ENCODE measurements around the gene ZNF442.
"Not testable (repeated sequence)": the region's sequence is repeated elsewhere in the genome, so short reads cannot be mapped to it uniquely, and the experiment has no call there.

ZNF442 gene

GRCh38 chr19:12365236-12366162 is at the start of gene ZNF442:
Gene ZNF442 (minus strand): TSS chr19:12365683. CDS start chr19:12363631, 2,052 bp downstream.
- DNase-seq (ENCODE audit: low read depth, low spot score), result peak; percentile 98
- peak within 1 kb of the TSS; percentile 91 for H3K9ac ChIP-seq (ENCODE audit: insufficient read length, low read depth)
- H3K4me1 ChIP-seq (ENCODE audit: insufficient read depth, insufficient read length), result no peaks in the 10 kb centered on the region
- H3K36me3 ChIP-seq (ENCODE audit: insufficient read depth, insufficient read length, low read length), result peaks cover 7% of the 10 kb centered on the region
- peaks cover 29% of the 10 kb centered on the region; the same call in 1 of the 2 replicates for H3K9me3 ChIP-seq (ENCODE audit: insufficient read depth, low read length)
- no peak for TF ChIP-seq SUZ12 (IDR thresholded peaks at IDR 0.05; ENCODE audit: extremely low read depth, insufficient read depth, insufficient read length)
- TF ChIP-seq ZNF274 (IDR thresholded peaks at IDR 0.05; ENCODE audit: low read depth, low read length), result no peak
- TF ChIP-seq YY1 (IDR thresholded peaks at IDR 0.05; ENCODE audit: insufficient read depth, insufficient read length), result no peak
- peaks cover 3% of the 10 kb centered on the region for H3K27me3 ChIP-seq (ENCODE audit: insufficient read depth, insufficient read length)
- H3K4me3 ChIP-seq (ENCODE audit: insufficient read length, low read depth), result peak within 1 kb of the TSS; percentile 91

GRCh38 chr19:12411893-12412292 is 46.4 kb upstream of the ZNF442 start:
- Histone ChIP-seq H3K4me1 (ENCODE audit: insufficient read depth, insufficient read length) (no peaks in the 10 kb centered on the region), H3K9ac (ENCODE audit: insufficient read length, low read depth) (no peak overlapping the region), H3K9me3 (ENCODE audit: insufficient read depth, low read length) (peaks cover 6% of the 10 kb centered on the region; the same call in 1 of the 2 replicates), H3K4me3 (ENCODE audit: insufficient read length, low read depth) (no peak overlapping the region), H3K27me3 (ENCODE audit: insufficient read depth, insufficient read length) (no peaks in the 10 kb centered on the region), H3K36me3 (ENCODE audit: insufficient read depth, insufficient read length, low read length) (no peaks in the 10 kb centered on the region)
- DNase-seq (ENCODE audit: low read depth, low spot score), result no peak
- no peak for TF ChIP-seq SUZ12 (IDR thresholded peaks at IDR 0.05; ENCODE audit: extremely low read depth, insufficient read depth, insufficient read length)
- TF ChIP-seq YY1 (IDR thresholded peaks at IDR 0.05; ENCODE audit: insufficient read depth, insufficient read length), result no peak
- no peak for TF ChIP-seq ZNF274 (IDR thresholded peaks at IDR 0.05; ENCODE audit: low read depth, low read length)

- DNase-seq (ENCODE audit: low read depth, low spot score), result peak; percentile 90
- Histone ChIP-seq H3K27me3 (ENCODE audit: insufficient read depth, insufficient read length) (no peaks in the 10 kb centered on the region), H3K9ac (ENCODE audit: insufficient read length, low read depth) (peak within 1 kb of the TSS; percentile 89), H3K9me3 (ENCODE audit: insufficient read depth, low read length) (no peaks in the 10 kb centered on the region), H3K4me3 (ENCODE audit: insufficient read length, low read depth) (peak within 1 kb of the TSS; percentile 89), H3K36me3 (ENCODE audit: insufficient read depth, insufficient read length, low read length) (no peaks in the 10 kb centered on the region), H3K4me1 (ENCODE audit: insufficient read depth, insufficient read length) (no peaks in the 10 kb centered on the region)
- no peak for TF ChIP-seq YY1 (IDR thresholded peaks at IDR 0.05; ENCODE audit: insufficient read depth, insufficient read length)
- TF ChIP-seq ZNF274 (IDR thresholded peaks at IDR 0.05; ENCODE audit: low read depth, low read length), result no peak
- no peak for TF ChIP-seq SUZ12 (IDR thresholded peaks at IDR 0.05; ENCODE audit: extremely low read depth, insufficient read depth, insufficient read length)
Observed at GRCh38 chr19:12400633-12401502, 35.4 kb upstream of the ZNF442 start, which contains the start of gene ZNF799. Gene ZNF799 (minus strand): TSS chr19:12401271. CDS start chr19:12401070, 201 bp downstream.

- H3K4me3 ChIP-seq (ENCODE audit: insufficient read length, low read depth), result peak overlapping the region; percentile 89
- peak overlapping the region; percentile 89 for H3K9ac ChIP-seq (ENCODE audit: insufficient read length, low read depth)
- not testable (repeated sequence) for H3K4me1 ChIP-seq (ENCODE audit: insufficient read depth, insufficient read length); H3K36me3 ChIP-seq (ENCODE audit: insufficient read depth, insufficient read length, low read length); H3K27me3 ChIP-seq (ENCODE audit: insufficient read depth, insufficient read length); H3K9me3 ChIP-seq (ENCODE audit: insufficient read depth, low read length)
- peak; percentile 25 for DNase-seq (ENCODE audit: low read depth, low spot score)
Observed at GRCh38 chr19:12399901-12400632, 34.6 kb upstream of the ZNF442 start.

- H3K4me3 ChIP-seq (ENCODE audit: insufficient read length, low read depth); DNase-seq (ENCODE audit: low read depth, low spot score); H3K27me3 ChIP-seq (ENCODE audit: insufficient read depth, insufficient read length); H3K9ac ChIP-seq (ENCODE audit: insufficient read length, low read depth); H3K4me1 ChIP-seq (ENCODE audit: insufficient read depth, insufficient read length): not testable (repeated sequence)
- Histone ChIP-seq H3K36me3 (ENCODE audit: insufficient read depth, insufficient read length, low read length) (peaks cover 33% of the 10 kb centered on the region), H3K9me3 (ENCODE audit: insufficient read depth, low read length) (peaks cover 47% of the 10 kb centered on the region)
- 0 out of 2 replicates have a peak, but pooled peaks have one; percentile 39 for TF ChIP-seq ZNF274 (IDR thresholded peaks at IDR 0.05; ENCODE audit: low read depth, low read length)
Observed at GRCh38 chr19:12391148-12391547, 25.7 kb upstream of the ZNF442 start.

- not testable (repeated sequence) for DNase-seq (ENCODE audit: low read depth, low spot score); H3K9ac ChIP-seq (ENCODE audit: insufficient read length, low read depth); H3K27me3 ChIP-seq (ENCODE audit: insufficient read depth, insufficient read length); H3K4me3 ChIP-seq (ENCODE audit: insufficient read length, low read depth); H3K4me1 ChIP-seq (ENCODE audit: insufficient read depth, insufficient read length)
- peaks cover 23% of the 10 kb centered on the region for H3K36me3 ChIP-seq (ENCODE audit: insufficient read depth, insufficient read length, low read length)
- H3K9me3 ChIP-seq (ENCODE audit: insufficient read depth, low read length), result peaks cover 33% of the 10 kb centered on the region
Observed at GRCh38 chr19:12386365-12386764, 20.9 kb upstream of the ZNF442 start.

- Histone ChIP-seq H3K27me3 (ENCODE audit: insufficient read depth, insufficient read length) (no peaks in the 10 kb centered on the region), H3K9me3 (ENCODE audit: insufficient read depth, low read length) (peaks cover 49% of the 10 kb centered on the region), H3K36me3 (ENCODE audit: insufficient read depth, insufficient read length, low read length) (peaks cover 5% of the 10 kb centered on the region), H3K9ac (ENCODE audit: insufficient read length, low read depth) (no peak overlapping the region), H3K4me1 (ENCODE audit: insufficient read depth, insufficient read length) (no peaks in the 10 kb centered on the region), H3K4me3 (ENCODE audit: insufficient read length, low read depth) (no peak overlapping the region)
- TF ChIP-seq YY1 (IDR thresholded peaks at IDR 0.05; ENCODE audit: insufficient read depth, insufficient read length), result no peak
- no peak for TF ChIP-seq ZNF274 (IDR thresholded peaks at IDR 0.05; ENCODE audit: low read depth, low read length)
- no peak for TF ChIP-seq SUZ12 (IDR thresholded peaks at IDR 0.05; ENCODE audit: extremely low read depth, insufficient read depth, insufficient read length)
- no peak for DNase-seq (ENCODE audit: low read depth, low spot score)
Observed at GRCh38 chr19:12380444-12380737, 14.9 kb upstream of the ZNF442 start.

All from NT2/D1 (cell line).